Suprapubic skin (tissue), 3 donors: Measurements from ENCODE around the gene HNF1B.

ENCODE experiments used
- CTCF ChIP-seq, 2 donors: fragments of 200-600 bp in 1 of 2; fragments of 450-650 bp in 1 of 2; sonication (generic) in 1 of 2; IDR thresholded peaks; one replicate each; pipeline ENCODE4 v1.5.1; 2016 to 2019; ENCODE audit warnings: antibody characterized with exemption in 2 of 2, mild to moderate bottlenecking in 1 of 2, moderate library complexity in 1 of 2
- EP300 ChIP-seq: sonication (generic); formaldehyde crosslinking; IDR thresholded peaks from one replicate; pipeline ENCODE4 v1.6.1; 2017; ENCODE audit warnings: antibody characterized with exemption

GRCh38 chr17:37770631-37771518, 26.0 kb upstream of the HNF1B start:
- peak; percentile 23 to 60 for TF ChIP-seq CTCF (IDR thresholded peaks at IDR 0.05)
- no peak for TF ChIP-seq EP300
